ENCODE data around the gene SPTLC3.

Gene SPTLC3

GRCh38 chr20:13205425-13205824 lies 196.7 kb downstream of the SPTLC3 start:
- DNase-seq, result no peak

- no peak for DNase-seq
Measured at GRCh38 chr20:13205848-13206434, 197.2 kb downstream of the SPTLC3 start.

- no peak for DNase-seq
Measured at GRCh38 chr20:13207016-13207415, 198.2 kb downstream of the SPTLC3 start.

DNA sequence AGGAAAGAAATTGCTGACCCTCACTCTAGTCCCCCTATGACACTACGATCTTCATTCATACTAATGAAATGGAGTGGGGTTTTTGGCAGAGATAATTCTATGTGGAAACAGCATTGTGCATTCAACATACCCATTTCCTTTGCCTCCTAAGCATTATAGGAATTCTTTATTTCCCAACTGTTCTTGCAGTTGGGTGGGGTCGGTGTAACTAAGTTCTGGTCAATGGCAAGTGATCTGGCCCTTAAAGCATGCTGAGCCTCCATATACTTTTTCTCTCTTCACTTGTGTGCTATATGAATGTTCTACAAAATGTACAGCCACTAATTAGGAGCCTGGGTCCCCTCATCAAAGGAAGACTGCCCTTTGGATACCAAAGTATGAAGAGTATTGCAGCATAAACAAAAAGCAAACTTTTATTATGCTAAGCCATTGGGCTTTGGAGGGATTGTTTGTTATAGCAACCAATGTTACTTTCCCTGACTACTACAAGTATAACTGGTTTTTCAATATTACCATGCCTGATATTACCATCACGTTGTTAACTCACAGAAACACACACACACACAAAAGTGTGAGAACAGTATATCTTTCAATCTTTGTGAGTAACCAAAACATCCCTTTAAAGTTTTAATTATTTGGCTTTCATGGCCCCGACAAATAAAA lies 203.3 kb downstream of the SPTLC3 start:
- DNase-seq, result no peak

DNA sequence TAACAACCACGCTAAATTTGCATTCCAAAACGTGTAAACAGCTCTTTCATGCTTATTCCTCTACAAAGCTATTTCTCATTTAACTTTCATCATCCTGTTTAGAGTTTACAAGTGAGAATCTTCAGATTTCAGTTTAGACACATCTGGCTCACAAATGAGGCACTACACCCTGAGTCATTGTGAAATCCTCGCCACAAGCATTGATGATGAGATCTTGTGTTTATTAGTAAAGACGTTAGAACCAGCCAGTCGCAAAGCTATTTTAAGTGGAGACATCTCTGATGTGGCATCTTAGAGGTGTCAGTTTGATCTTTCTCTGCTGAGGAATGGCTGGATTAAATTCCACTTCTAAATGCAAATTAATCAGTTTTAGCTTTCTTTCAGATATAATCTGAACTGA lies 204.0 kb downstream of the SPTLC3 start:
- DNase-seq, result no peak

DNA sequence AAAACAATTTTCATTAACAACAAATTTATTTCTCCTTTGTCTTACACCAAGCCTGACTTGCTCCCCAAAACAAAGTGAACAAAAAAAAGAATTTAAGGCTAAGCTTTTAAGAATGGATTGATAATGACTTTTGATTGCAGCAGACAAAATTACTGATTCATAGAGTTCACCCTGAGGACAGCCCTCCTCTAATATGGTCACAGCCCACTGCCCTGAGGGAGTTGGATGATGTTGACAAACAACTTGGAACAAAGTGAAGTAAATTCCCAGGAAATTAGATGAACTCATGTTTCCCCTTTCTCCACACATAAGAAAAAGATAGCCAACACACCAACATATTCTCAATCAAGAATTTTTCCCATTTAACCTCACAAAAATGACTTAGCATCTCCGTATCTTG lies 204.6 kb downstream of the SPTLC3 start:
- no peak for DNase-seq

DNA sequence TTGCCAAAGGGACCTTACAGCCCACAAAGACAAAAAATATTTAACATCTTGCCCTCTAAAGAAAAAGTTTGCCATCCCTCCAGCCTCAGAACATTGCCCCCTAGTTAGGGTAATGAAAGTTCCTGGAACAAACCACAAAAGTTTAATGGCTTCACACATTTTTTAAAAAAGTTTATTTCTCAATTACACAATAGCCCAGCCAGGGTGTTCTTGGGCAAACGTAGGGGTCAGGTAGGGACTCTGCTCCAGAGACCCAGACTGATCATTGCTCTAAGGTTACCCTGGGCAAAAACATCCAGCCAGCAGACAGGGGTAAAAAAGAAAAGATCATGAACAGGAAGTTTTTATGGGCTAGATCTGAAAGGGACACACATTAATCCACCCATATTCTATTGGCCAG lies 207.8 kb downstream of the SPTLC3 start:
- no peak for DNase-seq
